HG03064 (cell line): ENCODE results near the gene DLAT.
"Not testable (repeated sequence)": the region's sequence is repeated elsewhere in the genome, so short reads cannot be mapped to it uniquely, and the experiment has no call there.

Source experiments
- ATAC-seq: cut with Tn5 transposase; IDR thresholded peaks from one replicate; pipeline ENCODE4 v1.9.1; 2021; ENCODE audit warnings: low read depth; ENCODE audit not compliant: unreplicated experiment

Gene DLAT

DNA sequence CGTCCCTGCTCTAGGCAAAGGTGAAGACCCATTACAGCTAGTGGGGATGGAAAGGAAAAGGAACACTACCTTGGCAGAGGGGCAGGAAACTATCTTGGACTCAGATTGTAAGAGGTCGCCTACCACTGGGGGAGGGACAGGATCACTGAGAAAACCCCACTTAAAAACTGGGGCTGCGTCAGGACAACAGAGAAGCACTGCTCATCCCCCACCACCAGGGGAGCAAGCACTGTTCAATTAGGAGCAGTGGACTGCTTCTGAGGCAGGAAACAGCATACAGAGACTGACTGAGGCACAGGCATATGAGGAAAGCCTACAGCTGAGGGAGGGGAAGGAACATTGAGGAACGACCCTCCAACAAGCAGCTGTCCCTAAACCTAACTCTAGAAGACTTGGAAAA lies 20.8 kb upstream of the DLAT start:
- no peak for ATAC-seq

DNA sequence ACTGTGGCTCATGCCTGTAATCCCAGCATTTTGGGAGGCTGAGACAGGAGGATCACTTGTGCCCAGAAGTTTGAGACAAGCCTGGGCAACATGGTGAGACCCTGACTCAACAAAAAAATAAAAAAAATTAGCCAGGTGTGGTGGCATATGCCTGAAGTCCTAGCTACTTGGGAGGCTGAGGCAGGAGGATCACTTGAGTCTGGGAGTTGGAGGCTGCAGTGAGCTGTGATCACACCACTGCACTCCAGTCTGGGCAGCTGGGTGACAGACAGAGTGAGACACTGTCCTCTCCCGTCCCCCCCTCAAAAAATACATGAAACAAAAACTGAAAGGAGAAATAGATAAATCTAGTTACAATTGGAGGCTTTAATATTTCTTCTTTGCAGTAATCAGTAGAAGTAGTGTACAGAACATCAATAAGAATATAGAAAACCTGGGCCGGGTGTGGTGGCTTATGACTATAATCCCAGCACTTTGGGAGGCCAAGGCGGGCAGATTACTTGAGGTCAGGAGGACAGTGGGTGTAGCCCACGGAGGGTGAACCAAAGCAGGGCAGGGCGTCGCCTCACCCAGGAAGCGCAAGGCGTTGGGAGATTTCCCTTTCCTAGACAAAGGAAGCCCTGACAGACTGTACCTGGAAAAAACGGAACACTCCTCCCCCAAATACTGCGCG lies 19.6 kb upstream of the DLAT start:
- no peak for ATAC-seq

DNA sequence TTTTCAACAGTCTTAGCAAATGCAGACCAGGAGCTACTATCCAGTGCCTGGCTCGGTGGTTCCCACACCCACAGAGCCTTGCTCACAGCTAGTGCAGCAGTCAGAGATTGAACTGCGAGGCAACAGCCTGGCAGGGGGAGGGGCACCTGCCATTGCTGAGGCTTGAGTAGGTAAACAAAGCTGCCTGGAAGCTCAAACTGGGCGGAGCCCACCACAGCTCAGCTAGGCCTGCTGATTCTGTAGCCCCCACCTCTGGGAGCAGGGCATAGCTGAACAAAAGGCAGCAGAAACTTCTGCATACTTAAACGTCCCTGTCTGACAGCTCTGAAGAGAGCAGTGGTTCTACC lies 19.1 kb upstream of the DLAT start:
- ATAC-seq: not testable (repeated sequence)

DNA sequence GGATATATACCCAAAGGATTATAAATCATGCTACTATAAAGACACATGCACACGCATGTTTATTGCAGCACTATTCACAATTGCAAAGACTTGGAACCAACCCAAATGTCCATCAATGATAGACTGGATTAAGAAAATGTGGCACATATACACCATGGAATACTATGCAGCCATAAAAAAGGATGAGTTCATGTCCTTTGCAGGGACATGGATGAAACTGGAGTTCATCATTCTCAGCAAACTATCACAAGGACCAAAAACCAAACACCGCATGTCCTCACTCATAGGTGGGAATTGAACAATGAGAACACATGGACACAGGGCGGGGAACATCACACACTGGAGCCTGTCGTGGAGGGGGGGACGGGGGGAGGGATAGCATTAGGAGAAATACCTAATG lies 13.8 kb upstream of the DLAT start:
- not testable (repeated sequence) for ATAC-seq

DNA sequence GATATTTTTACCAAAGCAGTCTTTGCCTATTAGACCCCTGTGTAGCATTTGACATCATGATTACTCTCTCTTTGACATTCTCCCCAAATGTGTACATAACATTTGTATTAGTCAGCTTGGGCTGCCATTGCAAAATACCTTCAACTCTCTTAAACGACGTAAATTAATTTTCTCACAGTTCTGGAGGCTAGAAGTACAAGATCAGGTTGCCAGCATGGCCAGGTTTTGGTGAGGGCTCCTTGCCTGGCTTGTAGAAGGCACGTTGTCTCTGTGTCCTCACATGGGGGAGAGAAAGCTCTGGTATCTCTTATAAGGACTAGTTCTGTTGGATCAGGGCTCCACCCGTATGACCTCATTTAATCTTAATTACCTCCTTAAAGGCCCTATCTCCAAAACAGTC lies 12.3 kb upstream of the DLAT start:
- no peak for ATAC-seq

DNA sequence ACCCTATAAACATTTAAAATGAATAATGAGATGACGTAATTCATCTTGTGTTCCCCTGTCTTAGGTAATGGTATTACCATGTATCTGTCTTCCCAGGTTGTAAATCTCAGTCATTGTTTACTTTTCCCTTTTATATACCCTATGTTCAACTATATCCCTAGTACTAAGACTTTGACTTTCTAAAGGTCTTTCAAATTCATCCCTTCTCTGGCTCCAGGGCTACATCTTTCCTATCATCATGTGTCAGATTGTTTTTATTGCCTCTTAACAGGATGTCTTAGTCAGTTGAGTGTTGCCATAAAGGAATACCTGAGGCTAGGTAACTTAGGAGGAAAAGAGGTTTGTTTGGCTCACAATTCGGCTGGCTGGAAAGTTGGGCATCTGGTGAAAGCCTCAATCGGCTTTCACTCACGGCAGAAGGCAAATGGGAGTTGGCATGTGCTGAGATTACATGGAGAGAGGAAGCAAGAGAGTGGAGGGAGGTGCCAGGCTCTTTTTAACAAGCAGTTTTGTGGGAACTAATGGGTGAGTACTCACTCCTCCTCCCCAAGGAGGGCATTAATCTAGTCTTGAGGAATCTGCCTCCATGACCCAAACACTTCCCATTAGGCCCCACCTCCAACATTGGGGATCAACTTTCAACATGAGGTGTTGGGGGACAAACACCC lies 11.6 kb upstream of the DLAT start:
- no peak for ATAC-seq

DNA sequence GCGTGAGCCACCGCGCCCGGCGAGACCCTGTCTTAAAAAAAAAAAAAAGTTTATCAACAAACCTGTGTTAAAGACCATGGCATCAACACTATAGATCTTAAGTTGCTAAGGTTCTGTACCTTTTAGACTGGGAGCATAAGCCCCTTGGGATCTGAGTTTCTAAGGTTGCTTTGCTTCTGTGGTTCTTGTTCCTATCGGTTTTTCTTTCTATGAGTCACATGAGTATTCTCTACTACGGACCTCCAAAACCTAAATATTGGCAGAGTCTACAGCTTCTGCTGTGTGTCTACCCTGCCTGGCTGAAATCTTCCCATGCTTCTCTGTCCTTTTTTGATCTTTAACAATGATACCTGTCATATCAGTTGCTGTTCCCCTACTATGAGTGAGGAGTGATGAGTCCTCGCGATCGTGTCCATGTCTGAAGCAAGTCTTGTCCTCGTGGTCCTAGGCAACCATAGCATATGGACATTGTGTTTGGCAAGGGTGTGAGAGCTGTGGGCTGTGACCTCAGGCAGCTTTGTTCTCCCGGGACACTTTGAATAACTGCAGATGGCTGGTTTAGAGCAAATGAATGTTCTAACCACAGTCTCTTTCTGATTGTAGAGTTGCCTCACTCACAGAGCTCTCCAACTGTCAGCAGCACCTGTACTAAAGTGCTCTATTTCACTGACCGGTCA lies 9.0 kb upstream of the DLAT start:
- ATAC-seq: peak; percentile 79

DNA sequence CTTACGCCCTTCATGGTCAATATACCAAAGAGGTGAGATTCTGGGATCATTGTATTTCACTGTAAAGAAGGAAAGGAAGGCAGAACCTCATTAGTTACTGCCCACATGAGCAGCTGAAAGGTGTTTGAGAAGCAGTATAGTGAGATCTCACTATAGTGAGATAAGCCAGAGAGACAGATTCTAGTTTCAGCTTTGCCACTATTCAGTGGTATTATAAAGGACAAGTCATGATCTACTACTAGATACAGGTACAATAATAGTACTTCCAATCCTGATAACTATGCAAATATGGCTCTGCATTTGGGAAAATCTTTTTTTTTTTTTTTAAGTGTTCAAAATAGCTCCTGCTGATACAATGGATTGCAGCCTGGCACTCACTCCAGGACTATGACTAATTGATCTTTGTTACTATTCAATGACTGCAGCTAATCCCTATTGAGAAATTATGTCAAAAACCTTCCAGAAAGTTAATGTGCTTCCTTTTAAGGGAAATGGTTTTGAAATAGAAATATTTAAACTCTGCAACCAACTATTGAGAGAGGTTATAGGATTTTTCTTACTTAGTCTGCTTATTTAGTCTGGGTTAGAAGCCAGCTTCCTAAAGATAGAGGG lies 8.3 kb upstream of the DLAT start:
- ATAC-seq: peak; percentile 53

DNA sequence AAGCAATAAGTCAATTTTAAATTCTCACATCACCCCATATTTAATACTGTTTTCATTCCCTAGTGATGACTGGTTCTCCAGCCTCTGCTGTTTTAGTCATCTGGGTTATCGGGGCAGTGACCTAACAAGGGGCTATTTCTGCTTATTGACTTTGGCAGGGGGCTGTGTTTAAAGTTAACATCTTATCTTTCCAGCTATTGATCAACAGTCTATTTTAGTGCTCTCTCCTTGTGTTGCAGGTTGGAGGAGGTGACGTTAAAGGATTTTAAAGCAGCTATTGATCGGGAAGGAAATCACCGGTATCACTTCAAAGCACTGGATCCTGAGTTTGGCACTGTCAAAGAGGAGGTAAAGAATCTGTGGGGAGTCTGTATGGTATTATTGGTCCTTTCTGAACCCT lies 7.7 kb upstream of the DLAT start:
- no peak for ATAC-seq

DNA sequence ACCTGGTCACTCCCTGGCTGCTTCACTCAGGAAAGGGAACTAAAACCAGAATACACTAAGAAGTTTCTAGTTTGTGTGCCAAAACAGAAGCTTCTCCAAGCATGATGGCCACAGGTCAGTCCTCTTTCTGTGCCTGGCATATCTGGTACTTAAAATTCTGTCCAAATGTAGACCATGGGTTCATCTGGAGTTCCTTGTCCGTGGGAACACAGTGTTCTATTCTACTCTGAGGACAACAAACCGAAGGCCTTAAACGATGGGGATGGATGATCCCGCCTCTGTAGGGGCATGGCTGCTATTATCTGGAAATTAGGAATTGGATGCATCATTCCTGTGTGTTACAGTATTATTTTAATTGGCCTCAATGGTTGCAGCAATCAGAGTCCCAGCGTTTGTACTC lies 6.1 kb upstream of the DLAT start:
- ATAC-seq: no peak

DNA sequence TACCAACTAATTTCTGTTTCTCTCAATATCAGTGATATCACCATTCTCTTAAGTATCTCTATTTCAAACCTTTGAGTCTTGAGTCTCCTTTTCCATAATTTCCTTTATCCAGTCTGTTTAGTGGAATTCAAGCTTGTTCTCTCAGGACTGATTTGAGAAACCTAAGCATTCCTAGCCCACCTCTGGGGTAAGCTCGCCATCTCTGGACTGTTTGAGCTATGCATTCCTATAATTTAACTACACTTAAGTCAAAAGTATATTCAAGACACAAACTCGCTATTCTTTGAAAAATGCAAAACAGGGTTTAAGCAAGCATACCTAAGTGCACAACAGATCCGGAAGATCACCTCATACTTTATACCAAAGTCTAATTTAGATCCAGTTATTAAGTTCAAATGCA lies 2.1 kb upstream of the DLAT start:
- no peak for ATAC-seq

DNA sequence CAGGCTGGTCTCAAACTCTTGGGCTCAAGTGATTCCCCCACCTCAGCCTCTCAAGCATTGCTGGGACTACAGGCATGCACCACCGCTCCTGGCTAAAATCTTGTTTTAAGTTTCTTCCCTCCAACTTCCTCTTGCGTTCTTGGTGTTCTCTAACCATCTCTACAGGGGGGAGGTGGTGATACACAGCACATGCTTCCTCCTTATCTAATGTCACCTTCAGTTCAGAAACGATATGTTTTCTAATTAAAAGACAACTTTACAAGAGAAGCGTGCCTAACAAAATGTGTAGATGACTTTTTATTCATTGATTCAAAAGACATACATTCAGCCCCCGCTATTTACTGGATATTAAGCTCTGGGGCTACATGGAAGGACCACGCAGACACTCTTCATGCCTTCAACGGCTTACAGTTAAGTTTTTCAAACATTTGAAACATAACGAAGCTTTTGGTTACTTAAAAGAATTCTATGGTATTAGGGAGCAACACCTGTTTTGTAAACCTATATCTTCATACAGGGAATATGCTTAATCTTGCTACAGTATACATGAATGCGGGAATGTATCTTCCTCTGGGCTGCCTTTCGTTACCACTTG lies 933 bp upstream of the DLAT start:
- ATAC-seq: no peak

DNA sequence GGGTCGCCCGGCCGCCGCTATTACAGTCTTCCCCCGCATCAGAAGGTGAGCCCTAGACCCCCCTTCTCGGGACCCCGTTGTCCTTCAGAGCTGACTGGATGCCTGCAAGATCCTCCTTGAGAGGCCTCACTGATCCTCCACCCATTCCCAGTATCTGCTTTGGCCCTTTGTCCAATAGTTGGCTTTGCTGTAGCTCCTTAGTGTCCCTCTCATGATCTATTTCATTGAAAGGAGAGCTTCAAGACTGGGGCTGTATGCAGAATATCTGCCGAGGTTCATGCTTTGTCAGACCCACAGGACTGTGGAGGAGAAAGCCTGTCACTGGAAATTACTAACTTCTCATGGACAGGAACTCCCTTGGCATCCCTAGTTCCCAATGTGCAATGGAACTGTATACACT lies 499 bp downstream of the DLAT start:
- ATAC-seq: peak; percentile 1

DNA sequence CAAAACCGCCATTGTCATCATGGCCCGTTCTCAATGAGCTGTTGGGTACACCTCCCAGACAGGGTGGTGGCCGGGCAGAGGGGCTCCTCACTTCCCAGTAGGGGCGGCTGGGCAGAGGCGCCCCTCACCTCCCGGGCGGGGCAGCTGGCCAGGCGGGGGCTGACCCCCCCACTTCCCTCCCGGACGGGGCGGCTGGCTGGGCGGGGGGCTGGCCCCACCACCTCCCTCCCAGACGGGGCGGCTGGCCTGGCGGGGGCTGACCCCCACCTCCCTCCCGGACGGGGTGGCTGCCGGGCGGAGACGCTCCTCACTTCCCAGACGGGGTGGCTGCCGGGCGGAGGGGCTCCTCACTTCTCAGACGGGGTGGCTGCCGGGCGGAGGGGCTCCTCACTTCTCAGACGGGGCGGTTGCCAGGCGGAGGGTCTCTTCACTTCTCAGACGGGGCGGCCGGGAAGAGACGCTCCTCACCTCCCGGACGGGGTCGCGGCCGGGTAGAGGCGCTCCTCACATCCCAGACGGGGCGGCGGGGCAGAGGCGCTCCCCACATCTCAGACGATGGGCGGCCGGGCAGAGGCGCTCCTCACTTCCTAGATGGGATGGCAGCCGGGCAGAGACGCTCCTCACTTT lies 1.7 kb downstream of the DLAT start:
- not testable (repeated sequence) for ATAC-seq

DNA sequence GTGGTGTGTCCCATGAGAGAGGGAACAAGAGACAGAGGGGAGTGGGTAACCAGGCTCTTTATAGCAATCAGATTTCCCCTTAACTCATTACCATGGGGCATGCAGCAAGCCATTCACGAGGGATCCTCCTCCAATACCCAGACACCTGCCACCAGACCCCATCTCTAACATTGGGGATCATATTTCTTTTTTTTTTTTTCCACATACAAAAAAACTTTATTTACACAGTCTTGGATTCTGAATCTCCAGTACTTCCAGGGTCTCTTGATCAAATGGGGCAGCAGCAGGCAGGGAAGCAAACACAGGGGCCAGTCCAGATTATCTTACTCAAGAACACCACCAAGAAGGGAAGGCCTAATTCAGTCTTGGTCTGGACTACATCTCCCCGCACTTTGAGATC lies 4.3 kb downstream of the DLAT start:
- ATAC-seq: no peak

DNA sequence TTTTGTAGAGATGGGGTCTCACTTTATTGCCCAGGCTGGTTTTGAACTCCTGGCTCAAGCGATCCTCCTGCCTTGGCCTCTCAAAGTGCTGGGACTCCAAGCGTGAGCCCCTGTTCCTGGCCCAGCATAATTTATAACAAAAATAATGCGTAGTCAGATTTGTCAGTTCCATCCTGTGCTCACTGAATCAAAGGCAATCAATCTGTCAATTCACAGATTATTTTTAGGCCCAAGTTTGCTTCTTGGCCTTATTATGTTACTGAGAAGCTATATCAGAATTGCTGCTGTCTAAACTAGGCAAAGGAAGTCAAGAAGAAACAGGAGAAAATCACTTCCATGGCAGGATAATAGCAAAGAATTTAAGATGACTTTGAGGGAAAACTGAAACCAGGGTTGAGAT lies 8.7 kb downstream of the DLAT start:
- ATAC-seq: no peak

DNA sequence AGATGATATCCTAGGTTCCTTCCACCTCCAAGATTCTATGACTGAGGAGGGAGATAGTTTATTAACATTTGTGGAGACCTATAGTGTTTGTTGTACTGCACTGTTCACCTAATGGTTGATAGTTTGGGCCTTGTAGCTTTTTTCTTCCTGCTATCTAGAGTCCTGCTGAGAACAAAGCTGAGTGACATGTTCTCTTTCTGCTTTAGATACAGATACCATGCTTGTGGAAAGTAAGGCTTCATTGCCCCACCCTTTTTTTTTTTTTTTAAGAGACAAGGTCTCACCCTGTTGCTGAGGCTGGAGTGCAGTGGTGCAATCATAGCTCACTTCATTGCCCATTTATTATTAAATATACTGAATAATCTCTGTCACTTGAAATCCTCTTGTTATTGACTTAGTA lies 12.3 kb downstream of the DLAT start:
- ATAC-seq: no peak

DNA sequence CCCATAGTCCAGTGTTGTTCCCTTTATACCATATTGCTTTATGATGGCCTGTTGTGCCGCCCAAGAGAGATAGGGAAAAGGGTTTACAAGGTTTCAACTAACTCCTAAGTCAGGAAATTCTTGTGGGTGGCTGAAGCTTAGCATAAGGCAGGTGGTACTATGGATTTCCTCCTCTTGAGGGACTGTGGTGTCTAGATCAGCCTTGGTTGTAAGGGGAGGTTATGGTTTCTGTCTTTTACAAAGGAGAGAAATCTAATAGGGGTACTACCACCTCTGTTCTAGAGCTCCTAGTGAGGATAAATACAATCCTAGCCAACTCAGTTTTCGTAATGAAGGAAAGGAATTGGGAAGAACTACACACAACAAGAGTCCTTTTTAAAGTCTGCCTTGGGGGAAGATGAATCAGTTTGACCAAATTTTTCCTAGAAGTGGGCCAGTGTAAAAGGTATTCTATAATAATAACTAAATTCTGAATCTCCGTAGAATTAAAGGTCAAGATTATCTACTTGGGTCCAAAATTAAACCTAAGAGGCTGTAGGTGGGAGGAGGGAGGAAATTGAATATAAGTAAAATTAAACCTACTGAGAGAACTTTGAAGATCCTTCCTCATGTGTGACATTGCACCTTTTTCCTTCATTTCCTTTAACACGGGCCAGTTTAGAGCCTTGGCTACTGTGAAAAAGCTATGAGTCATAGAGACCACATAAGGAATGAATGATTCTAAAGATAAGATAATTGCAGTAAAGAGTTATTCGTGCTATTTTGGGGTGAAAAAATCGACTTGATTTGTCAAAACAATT lies 17.2 kb downstream of the DLAT start:
- no peak for ATAC-seq

DNA sequence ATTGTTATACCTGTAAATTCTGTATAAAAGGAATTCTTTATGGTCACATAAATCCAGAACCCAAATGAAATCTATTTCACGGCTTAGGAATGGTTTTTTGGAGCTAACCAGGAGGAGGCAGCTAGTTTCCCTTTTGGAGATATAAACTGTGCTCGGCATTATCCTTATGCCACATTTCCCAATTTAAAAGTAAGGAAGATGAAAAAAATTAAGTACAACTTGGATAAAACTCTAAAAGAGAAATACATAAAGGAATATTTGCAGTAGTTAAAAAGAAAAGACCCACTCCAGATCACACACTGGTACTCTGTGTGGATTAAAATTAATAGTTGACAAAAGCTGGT lies 17.7 kb downstream of the DLAT start:
- ATAC-seq: no peak

DNA sequence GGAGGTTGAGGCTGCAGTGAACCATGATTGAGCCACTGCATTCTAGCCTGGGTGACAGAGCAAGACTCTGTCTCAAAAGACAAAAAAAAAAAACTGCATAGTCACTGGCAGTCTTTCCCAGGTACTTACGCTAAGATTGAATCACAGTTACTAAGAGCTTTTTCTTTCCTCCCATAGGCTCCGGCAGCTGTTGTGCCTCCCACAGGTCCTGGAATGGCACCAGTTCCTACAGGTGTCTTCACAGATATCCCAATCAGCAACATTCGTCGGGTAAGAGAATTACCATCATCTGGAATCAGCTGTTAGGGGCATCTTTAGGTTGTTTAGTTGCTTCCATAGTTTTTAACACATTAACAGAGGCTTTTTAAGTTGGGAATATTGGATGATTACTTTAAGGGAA lies 19.8 kb downstream of the DLAT start:
- ATAC-seq: no peak
